Measurements from ENCODE around the gene ATP5F1D. TPM values are rescaled to one million over a fixed set of nuclear protein-coding genes. Genes with fewer than 3 reads are reported as not detected.

Gene ATP5F1D
- total and polyA plus RNA-seq, 2 of the 8 experiments (the other 6 are each of a cell fraction or from before 2014, with no cell fraction given), result 174 to 249 TPM

DNA sequence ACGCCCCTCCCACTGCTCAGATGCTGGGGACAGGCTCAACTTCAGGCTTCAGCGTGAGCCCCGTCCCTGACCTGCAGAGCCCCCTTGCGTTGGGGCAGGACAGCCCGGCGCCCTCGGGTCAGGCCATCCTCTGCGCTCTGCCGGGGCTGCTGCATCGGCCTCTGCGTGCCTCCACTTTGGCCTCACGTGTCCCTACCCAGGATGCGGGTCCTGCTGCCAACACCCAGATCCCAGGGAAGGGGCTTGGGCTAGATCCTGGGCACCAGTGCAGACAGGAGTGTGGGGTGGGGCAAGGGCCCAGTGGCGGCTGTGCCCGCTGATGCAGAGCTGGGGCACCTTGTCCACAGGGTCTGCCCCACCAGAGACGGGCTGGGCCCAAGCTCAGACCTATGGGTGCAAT lies 16.7 kb upstream of the ATP5F1D start:
- WGBS, 2 experiments (ENCODE audit: extremely low coverage in 1 of 2, insufficient coverage in 1 of 2, insufficient read length in 1 of 2, insufficient replicate concordance in 2 of 2, low coverage in 1 of 2, low lambda C conversion rate in 2 of 2, missing lambda C conversion rate in 1 of 2), result 94% methylated on average over 16 of the region's 16 CpGs; no CpG with 5 or more reads in 1 of the 2 experiments
- H2BK5ac ChIP-seq (ENCODE audit: low read depth, low read length), result no peak overlapping the region
- H3K23ac ChIP-seq (ENCODE audit: insufficient read length), result no peak overlapping the region
- H3K79me2 ChIP-seq (ENCODE audit: control insufficient read depth in 1 of 2, insufficient read depth in 2 of 2, low read length in 2 of 2), result no peaks in the 10 kb centered on the region
- H4K5ac ChIP-seq (ENCODE audit: insufficient read length, low read depth, low read length), result no peak overlapping the region
- H4K20me1 ChIP-seq (replicated peaks in 1 of 2; ENCODE audit: control insufficient read depth in 1 of 2, insufficient read depth in 2 of 2, low read length in 2 of 2), result peaks cover 13 to 22% of the 10 kb centered on the region in 2 experiments
- H2BK12ac ChIP-seq (ENCODE audit: low read depth, low read length), result no peak overlapping the region
- H2AK5ac ChIP-seq (ENCODE audit: low read depth, low read length), result no peak overlapping the region
- no peaks in the 10 kb centered on the region for H3K9me3 ChIP-seq (ENCODE audit: insufficient read depth in 2 of 2, low read depth in 1 of 2, low read length in 1 of 2)
- H3K36me3 ChIP-seq (ENCODE audit: control insufficient read depth in 2 of 4, insufficient read depth in 4 of 4, low read length in 3 of 4), result peaks cover 0 to 73% (median 2%) of the 10 kb centered on the region in 4 experiments; a peak in 4 of 8 replicates
- H4K8ac ChIP-seq (ENCODE audit: extremely low read depth, insufficient read depth, low read length), result peak overlapping the region; percentile 35; the same call in 1 of the 2 replicates
- no peak overlapping the region for H3K4me2 ChIP-seq (ENCODE audit: insufficient read depth in 1 of 2, low read depth in 2 of 2, low read length in 2 of 2)
- H4K91ac ChIP-seq (replicated peaks; ENCODE audit: insufficient read length, low read length), result no peak overlapping the region
- no peak overlapping the region for H3K14ac ChIP-seq (ENCODE audit: insufficient read length)
- H3K18ac ChIP-seq (ENCODE audit: extremely low read depth, low read length), result no peak overlapping the region
- ChIA-PET POLR2A (ENCODE audit: partially characterized antibody) (interaction anchor here (0.9 to 1.4 kb wide), 3 partner anchors 10 to 198 kb away, joined by 3 to 6 read pairs (median 3); partner anchors contain the start of gene CNN2), CTCF (ENCODE audit: partially characterized antibody) (interaction anchor here (0.8 to 2.0 kb wide), 9 partner anchors 7 to 196 kb away, joined by 3 to 14 read pairs (median 4); partner anchors contain the start of gene CBARP)
- H2BK20ac ChIP-seq (ENCODE audit: low read length), result no peak overlapping the region
- H3K27ac ChIP-seq (ENCODE audit: low read depth, low read length), result no peak overlapping the region
- H3K23me2 ChIP-seq (ENCODE audit: low read depth, low read length), result no peaks in the 10 kb centered on the region
- no peaks in the 10 kb centered on the region for H3K27me3 ChIP-seq (replicated peaks in 1 of 4; ENCODE audit: control insufficient read depth in 3 of 4, extremely low read depth in 1 of 4, insufficient read depth in 3 of 4, low read length in 3 of 4)
- no peak overlapping the region for H3K56ac ChIP-seq (replicated peaks; ENCODE audit: insufficient read length, low read depth, low read length)
- FAIRE-seq, result no peak
- no peak overlapping the region for H2AFZ ChIP-seq (ENCODE audit: low read length)
- H3K79me1 ChIP-seq (ENCODE audit: low read depth, low read length), result no peaks in the 10 kb centered on the region; the same call in 1 of the 2 replicates
- no peak overlapping the region for H3K9ac ChIP-seq (replicated peaks in 1 of 4; ENCODE audit: extremely low read depth in 1 of 4, low read depth in 3 of 4, low read length in 3 of 4)
- no peak overlapping the region for H2BK120ac ChIP-seq (replicated peaks; ENCODE audit: low read depth, low read length)
- no peak overlapping the region for H3K4me3 ChIP-seq (ENCODE audit: extremely low read depth in 1 of 4, insufficient read depth in 2 of 4, low read depth in 3 of 4, low read length in 4 of 4)
- H3K4me1 ChIP-seq (replicated peaks in 1 of 4; ENCODE audit: control insufficient read depth in 3 of 4, insufficient read depth in 4 of 4, low read length in 3 of 4), result no peaks in the 10 kb centered on the region; a peak in 1 of 7 replicates
- DNase-seq (ENCODE audit: low read depth in 1 of 2, low spot score in 2 of 2), result no peak
- H3K4ac ChIP-seq (replicated peaks; ENCODE audit: insufficient read length, low read depth, low read length), result no peak overlapping the region
- H2BK15ac ChIP-seq (ENCODE audit: low read length), result no peak overlapping the region
- TF ChIP-seq GABPA (IDR thresholded peaks at IDR 0.05; ENCODE audit: borderline replicate concordance, insufficient read depth, low read length) (no peak), CEBPB (IDR thresholded peaks at IDR 0.05; ENCODE audit: low read depth, low read length) (no peak), NANOG (IDR thresholded peaks at IDR 0.05; ENCODE audit: insufficient read depth, low read depth, low read length, poor library complexity, severe bottlenecking) (no peak)

All from H1 (cell line).